Measurements from ENCODE around the gene RASA3.

The RASA3 gene

DNA sequence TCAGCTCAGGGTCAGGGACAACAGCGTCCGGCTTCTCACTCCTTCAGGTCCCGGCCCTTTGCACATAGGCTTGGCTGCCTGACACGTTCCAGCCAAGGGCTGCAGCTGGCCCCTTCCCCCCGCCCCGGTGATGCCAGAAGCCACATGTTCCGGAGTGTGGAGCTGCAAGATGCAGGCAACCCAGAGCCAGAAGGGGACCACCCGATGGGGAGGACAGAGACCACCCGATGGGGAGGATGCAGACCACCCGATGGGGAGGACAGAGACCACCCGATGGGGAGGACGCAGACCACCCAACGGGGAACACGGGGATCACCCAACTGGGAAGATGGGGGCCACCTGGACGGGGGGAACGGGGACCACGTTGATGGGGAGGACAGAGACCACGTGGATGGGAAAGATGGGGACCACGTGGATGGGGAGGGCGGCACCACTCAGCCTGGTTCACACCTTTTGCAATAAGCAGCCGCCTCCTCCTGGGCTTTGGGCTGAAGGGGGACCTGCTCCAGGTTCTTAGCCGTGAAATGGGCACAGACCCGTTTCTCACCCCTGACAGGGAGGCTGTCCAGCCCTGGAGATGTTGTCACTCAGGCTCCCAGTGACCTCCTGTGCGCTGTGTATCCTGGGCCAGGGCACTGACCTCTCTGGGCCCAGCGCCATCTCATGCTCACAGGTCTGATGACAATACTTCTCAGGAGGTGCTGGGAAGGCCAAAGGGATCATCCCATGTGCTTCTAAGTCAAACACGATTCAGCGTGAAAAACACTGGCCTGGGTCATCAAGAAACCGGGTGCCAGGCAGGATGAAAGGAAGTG lies 193.1 kb downstream of the RASA3 start:
- TF ChIP-seq, protein P1, sequence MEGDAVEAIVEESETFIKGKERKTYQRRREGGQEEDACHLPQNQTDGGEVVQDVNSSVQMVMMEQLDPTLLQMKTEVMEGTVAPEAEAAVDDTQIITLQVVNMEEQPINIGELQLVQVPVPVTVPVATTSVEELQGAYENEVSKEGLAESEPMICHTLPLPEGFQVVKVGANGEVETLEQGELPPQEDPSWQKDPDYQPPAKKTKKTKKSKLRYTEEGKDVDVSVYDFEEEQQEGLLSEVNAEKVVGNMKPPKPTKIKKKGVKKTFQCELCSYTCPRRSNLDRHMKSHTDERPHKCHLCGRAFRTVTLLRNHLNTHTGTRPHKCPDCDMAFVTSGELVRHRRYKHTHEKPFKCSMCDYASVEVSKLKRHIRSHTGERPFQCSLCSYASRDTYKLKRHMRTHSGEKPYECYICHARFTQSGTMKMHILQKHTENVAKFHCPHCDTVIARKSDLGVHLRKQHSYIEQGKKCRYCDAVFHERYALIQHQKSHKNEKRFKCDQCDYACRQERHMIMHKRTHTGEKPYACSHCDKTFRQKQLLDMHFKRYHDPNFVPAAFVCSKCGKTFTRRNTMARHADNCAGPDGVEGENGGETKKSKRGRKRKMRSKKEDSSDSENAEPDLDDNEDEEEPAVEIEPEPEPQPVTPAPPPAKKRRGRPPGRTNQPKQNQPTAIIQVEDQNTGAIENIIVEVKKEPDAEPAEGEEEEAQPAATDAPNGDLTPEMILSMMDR (IDR thresholded peaks at IDR 0.05; ENCODE audit: low read depth, low read length): no peak
- H3K4me3 ChIP-seq (ENCODE audit: low read depth, low read length): no peak overlapping the region

DNA sequence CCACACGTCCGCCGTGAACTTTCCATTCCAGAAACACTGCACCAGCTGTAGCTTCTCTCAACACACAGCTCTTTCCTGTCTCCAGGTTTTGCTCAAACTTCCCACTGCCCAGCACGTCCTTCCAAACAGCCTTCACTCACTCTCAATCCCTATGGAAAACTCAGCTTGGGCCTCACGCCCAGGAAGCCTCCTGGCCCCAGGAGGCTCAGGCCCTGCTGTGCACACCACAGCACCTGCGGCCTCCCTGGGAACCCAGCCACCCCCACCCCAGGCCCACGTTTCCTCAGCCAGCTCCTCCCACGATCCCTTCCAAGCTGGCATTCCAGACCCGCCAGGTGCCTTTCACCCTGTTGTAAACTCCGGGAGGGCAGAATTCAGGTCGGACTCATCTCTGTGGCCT lies 193.7 kb downstream of the RASA3 start:
- H3K4me3 ChIP-seq (ENCODE audit: low read depth, low read length): no peak overlapping the region
- TF ChIP-seq, protein P1 (IDR thresholded peaks at IDR 0.05; ENCODE audit: low read depth, low read length): no peak

DNA sequence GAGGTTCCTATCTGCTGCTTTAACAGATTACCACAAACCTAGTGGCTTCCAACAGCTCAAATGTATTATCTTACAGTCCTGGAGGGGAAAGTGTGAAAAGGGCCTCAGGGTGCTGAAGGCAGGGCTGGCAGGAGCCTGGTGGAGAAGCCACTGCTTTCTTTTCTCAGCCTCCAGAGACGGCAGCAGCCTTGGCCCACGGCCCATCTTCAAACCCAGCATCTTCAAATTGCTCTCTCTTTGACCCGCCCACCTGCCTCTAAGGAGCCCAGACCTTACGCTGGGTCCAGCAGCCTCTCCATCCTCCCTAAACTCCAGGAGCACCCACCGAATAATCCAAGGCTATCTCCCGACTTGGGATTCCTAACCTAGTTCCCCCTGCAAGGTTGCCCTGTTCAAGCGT lies 194.2 kb downstream of the RASA3 start:
- no peak overlapping the region for H3K4me3 ChIP-seq (ENCODE audit: low read depth, low read length)
- TF ChIP-seq, protein P1 (IDR thresholded peaks at IDR 0.05; ENCODE audit: low read depth, low read length): no peak

DNA sequence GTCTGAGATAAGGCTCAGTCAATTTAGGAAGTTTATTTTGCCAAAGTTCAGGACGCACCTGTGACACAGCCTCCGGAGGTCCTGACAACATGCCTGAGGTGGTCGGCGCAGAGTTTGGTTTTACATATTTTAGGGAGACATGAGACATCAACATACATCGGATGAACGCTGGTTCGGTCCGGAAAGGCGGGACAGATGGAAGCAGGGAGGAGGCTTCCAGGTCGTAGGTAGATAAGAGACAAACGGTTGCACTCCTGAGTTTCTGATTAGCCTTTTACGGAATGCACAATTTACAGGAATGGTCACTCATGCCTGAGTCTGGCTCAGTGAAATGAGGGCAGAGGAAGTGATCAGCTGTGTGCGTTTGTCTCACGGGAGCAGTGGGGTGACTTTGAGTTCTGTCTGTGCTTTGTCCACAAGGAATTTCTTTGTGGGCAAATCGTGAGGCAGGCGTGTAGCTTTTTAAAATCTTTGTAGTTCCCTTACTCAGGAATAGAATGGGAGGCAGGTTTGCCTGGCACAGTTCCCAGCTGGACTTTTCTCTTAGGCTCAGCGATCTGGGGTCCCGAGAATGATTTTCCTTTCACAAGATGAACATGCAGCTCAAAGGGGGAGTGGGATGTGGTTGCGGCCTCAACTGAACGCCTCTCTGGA lies 194.8 kb downstream of the RASA3 start:
- TF ChIP-seq, protein P1 (IDR thresholded peaks at IDR 0.05; ENCODE audit: low read depth, low read length): no peak
- H3K4me3 ChIP-seq (ENCODE audit: low read depth, low read length): no peak overlapping the region

DNA sequence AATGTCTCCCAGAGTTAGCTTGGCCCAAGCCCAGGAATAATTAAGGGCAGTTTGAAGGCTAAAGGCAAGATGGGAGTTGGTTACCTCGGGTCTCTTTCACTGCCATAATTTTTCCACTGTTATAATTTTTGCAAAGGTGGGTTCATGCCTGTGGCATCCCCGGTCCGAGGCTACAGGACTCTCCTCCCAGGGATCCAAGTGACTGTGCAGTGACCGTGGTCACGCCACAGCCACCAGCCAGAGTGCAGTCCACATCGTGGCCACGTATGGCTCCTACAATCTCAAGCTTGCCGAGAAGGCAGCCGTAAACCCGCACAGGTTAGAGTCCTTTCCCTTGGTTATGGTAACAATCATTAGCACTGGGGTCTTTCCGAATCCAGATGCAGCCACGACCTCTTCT lies 195.3 kb downstream of the RASA3 start:
- TF ChIP-seq, protein P1 (IDR thresholded peaks at IDR 0.05; ENCODE audit: low read depth, low read length): no peak
- no peak overlapping the region for H3K4me3 ChIP-seq (ENCODE audit: low read depth, low read length)

DNA sequence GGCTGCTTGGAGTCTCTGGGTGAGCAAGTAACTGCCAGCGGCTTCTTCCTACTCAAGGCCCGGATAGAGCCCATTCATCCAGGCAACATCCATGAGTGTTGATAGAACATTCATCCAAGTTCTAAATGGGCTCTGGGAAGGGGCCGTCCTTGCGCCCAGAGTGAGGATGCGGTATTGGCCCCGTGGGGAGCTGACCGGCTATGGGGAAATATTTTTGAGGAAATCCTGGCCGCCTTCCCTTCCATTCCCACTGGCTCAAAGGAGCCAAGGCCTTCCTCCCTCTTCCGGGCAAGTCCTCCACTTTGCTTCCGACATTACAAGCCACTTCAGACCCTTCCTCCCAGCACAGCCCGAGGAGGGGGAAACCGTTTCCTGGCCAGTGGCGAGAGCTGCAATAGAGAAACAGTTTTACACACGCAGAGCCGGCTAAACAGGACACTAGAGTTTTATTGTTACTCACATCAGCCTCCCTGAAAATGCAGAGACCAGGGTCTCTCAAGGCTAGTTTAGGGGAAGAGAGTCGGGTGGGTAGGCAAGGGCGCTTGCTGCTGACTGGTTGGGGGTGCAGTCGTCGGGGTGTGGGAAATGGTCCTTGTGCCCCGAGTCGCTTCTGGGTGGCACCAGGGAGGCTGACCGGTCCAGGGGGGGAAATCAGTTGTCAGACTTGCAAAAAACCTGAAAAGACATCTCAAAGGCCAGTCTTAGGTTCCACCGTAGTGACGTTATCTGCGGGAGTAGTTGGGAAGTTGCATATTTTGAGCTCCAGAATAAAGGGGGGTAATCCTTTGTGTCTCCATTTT lies 196.1 kb downstream of the RASA3 start:
- TF ChIP-seq, protein P1 (IDR thresholded peaks at IDR 0.05; ENCODE audit: low read depth, low read length): no peak

More for the DNA sequence above, 196.1 kb downstream of the RASA3 start:
- no peak overlapping the region for H3K4me3 ChIP-seq (ENCODE audit: low read depth, low read length)
